MCF 10A (cell line): ENCODE results near the gene MAP1A. TPM values are rescaled to one million over a fixed set of nuclear protein-coding genes. Genes with fewer than 3 reads are reported as not detected.

Experiments
- BruUV-seq: library from RNA; stranded (reverse); fragments of 400-500 nt; replicated peaks from 2 replicates; lab custom pipeline; 2021; lab: Mats Ljungman, UMichigan
- CTCF ChIA-PET: fragments of 300-600 bp; sonication (Branson Sonifier 250); formaldehyde crosslinking; extraction: SDS; loops from one replicate; lab custom pipeline; 2021; ENCODE audit warnings: antibody characterized with exemption, inconsistent platforms; lab: Yijun Ruan, JAX
- POLR2A ChIA-PET: fragments of 300-600, 350-650 bp; sonication (Branson Sonifier 250); formaldehyde crosslinking; extraction: SDS; loops from one replicate; lab custom pipeline; 2020; ENCODE audit warnings: antibody characterized with exemption, inconsistent platforms; lab: Yijun Ruan, JAX
- DNase-seq: peaks from one replicate; pipeline ENCODE4 v3.0.0-alpha.2; 2018; ENCODE audit not compliant: unreplicated experiment
- H3K27ac Mint-ChIP-seq: one replicate; pipeline ENCODE4 v1.8.0; 2022; ENCODE audit warnings: mild to moderate bottlenecking, low read depth, mixed read lengths; ENCODE audit not compliant: unreplicated experiment
- H3K27me3 Mint-ChIP-seq: one replicate; pipeline ENCODE4 v1.8.0; 2022; ENCODE audit warnings: mixed read lengths; ENCODE audit not compliant: insufficient read depth, unreplicated experiment
- H3K36me3 Mint-ChIP-seq: one replicate; pipeline ENCODE4 v1.8.0; 2022; ENCODE audit warnings: mild to moderate bottlenecking, moderate library complexity, mixed read lengths; ENCODE audit not compliant: insufficient read depth, unreplicated experiment
- H3K4me1 Mint-ChIP-seq: one replicate; pipeline ENCODE4 v1.8.0; 2022; ENCODE audit warnings: mixed read lengths; ENCODE audit not compliant: insufficient read depth, unreplicated experiment
- H3K4me3 Mint-ChIP-seq: one replicate; pipeline ENCODE4 v1.8.0; 2022; ENCODE audit warnings: mild to moderate bottlenecking, moderate library complexity, mixed read lengths; ENCODE audit not compliant: unreplicated experiment
- H3K9me3 Mint-ChIP-seq: one replicate; pipeline ENCODE4 v1.8.0; 2022; ENCODE audit warnings: mixed read lengths; ENCODE audit not compliant: unreplicated experiment
- CTCF ChIP-seq: fragments of 200-600 bp; IDR thresholded peaks from one replicate; pipeline ENCODE4 v1.8.0; 2022; ENCODE audit warnings: antibody characterized with exemption, mild to moderate bottlenecking; ENCODE audit not compliant: unreplicated experiment
- intact Hi-C: fragments of 100-400 bp; cut with micrococcal nuclease; formaldehyde crosslinking; loops from 2 replicates; pipeline ENCODE4 v1.14.1; 2022
- total RNA-seq: library from RNA; stranded (reverse); gene quantifications from 2 replicates; pipeline ENCODE4 v1.2.3, GENCODE V29; 2022

Gene MAP1A
- total RNA-seq, 1 experiment from 2014 or later, result 0.09 TPM

- Mint-ChIP-seq H3K9me3 (no peaks in the 10 kb centered on the region), H3K36me3 (no peaks in the 10 kb centered on the region), H3K27me3 (peaks cover 24% of the 10 kb centered on the region), H3K4me1 (peaks cover 27% of the 10 kb centered on the region), H3K4me3 (no peak overlapping the region), H3K27ac (no peak overlapping the region)
- BruUV-seq, result no TSS peak
- intact Hi-C loops, result loop anchor here (1.0 kb wide), 1 partner anchor 73 kb away; no protein-coding TSS in a partner anchor
- ChIA-PET POLR2A (interaction anchor here (0.9 to 8.1 kb wide), 4 partner anchors 19 to 74 kb away, joined by 3 to 60 read pairs (median 6); partner anchors contain the start of gene TP53BP1), CTCF (interaction anchor here (0.5 to 5.5 kb wide), 21 partner anchors 8 to 615 kb away, joined by 3 to 46 read pairs (median 3); no protein-coding TSS in a partner anchor)
- DNase-seq, result peak; percentile 33
- peak; percentile 62 for TF ChIP-seq CTCF
Observed at GRCh38 chr15:43514241-43515057, 3.0 kb upstream of the MAP1A start.

GRCh38 chr15:43515741-43516140 is 1.7 kb upstream of the MAP1A start:
- ChIA-PET POLR2A (interaction anchor here (1.9 to 8.1 kb wide), 2 partner anchors 22 to 75 kb away, joined by 7 to 60 read pairs; partner anchors contain the start of gene TP53BP1), CTCF (interaction anchor here (0.7 to 5.5 kb wide), 6 partner anchors 27 to 115 kb away, joined by 3 to 46 read pairs (median 4); no protein-coding TSS in a partner anchor)
- no peak for DNase-seq
- peaks cover 21% of the 10 kb centered on the region for H3K4me1 Mint-ChIP-seq
- BruUV-seq, result no TSS peak
- H3K27me3 Mint-ChIP-seq, result peaks cover 28% of the 10 kb centered on the region
- no peaks in the 10 kb centered on the region for H3K9me3 Mint-ChIP-seq
- no peaks in the 10 kb centered on the region for H3K36me3 Mint-ChIP-seq
- TF ChIP-seq CTCF, result no peak
- H3K4me3 Mint-ChIP-seq, result no peak overlapping the region
- intact Hi-C loops, result no loop called here
- H3K27ac Mint-ChIP-seq, result no peak overlapping the region

GRCh38 chr15:43516185-43516584 is 1.2 kb upstream of the MAP1A start:
- intact Hi-C loops, result no loop called here
- POLR2A ChIA-PET, result no interaction called here
- H3K4me1 Mint-ChIP-seq, result peaks cover 18% of the 10 kb centered on the region

More at GRCh38 chr15:43516185-43516584, 1.2 kb upstream of the MAP1A start:
- Mint-ChIP-seq H3K4me3 (no peak overlapping the region), H3K27me3 (peaks cover 28% of the 10 kb centered on the region), H3K27ac (no peak overlapping the region), H3K9me3 (no peaks in the 10 kb centered on the region), H3K36me3 (no peaks in the 10 kb centered on the region)
- DNase-seq, result peak; percentile 19
- CTCF ChIA-PET, result interaction anchor here (0.7 to 5.5 kb wide), 5 partner anchors 30 to 114 kb away, joined by 3 to 46 read pairs (median 4); no protein-coding TSS in a partner anchor
- BruUV-seq, result no TSS peak
- TF ChIP-seq CTCF, result no peak
